GM10266 (cell line): ENCODE results near the gene GPD2.

Source experiments
- DNase-seq: peaks from one replicate; pipeline ENCODE4 v3.0.0; 2012; ENCODE audit errors: extremely low spot score
- CTCF ChIP-seq: IDR thresholded peaks from 2 replicates; pipeline ENCODE4 v1.5.1; 2012; ENCODE audit warnings: mild to moderate bottlenecking, low read depth; ENCODE audit not compliant: control insufficient read depth, insufficient read depth; ENCODE audit errors: missing control alignments

Gene GPD2

GRCh38 chr2:156435718-156436496 lies at the start of gene GPD2:
Gene GPD2, plus strand, starts transcription at chr2:156436379. Its CDS starts 39,727 bp downstream, at chr2:156476106.
- peak; percentile 70 for DNase-seq
- no peak for TF ChIP-seq CTCF

- no peak for DNase-seq
- no peak for TF ChIP-seq CTCF
Measured at GRCh38 chr2:156394033-156394741, 42.0 kb upstream of the GPD2 start.

GRCh38 chr2:156396126-156396525 lies 40.1 kb upstream of the GPD2 start:
- TF ChIP-seq CTCF = no peak
- peak; percentile 50 for DNase-seq

GRCh38 chr2:156397229-156397628 lies 39.0 kb upstream of the GPD2 start:
- no peak for TF ChIP-seq CTCF
- DNase-seq = no peak

- no peak for DNase-seq
- no peak for TF ChIP-seq CTCF
Measured at GRCh38 chr2:156398176-156398575, 38.0 kb upstream of the GPD2 start.

- no peak for DNase-seq
- no peak for TF ChIP-seq CTCF
Measured at GRCh38 chr2:156399224-156399949, 36.8 kb upstream of the GPD2 start.
